CD4-positive, alpha-beta T cell (primary cell): ENCODE results near the gene WIPI1. TPM values are rescaled to one million over a fixed set of nuclear protein-coding genes. Genes with fewer than 3 reads are reported as not detected.

Experiments used
- ATAC-seq: fragments of 200-7000 bp; cut with Tn5 transposase; one replicate; pipeline ENCODE4 v1.10.0; 2022; ENCODE audit warnings: mild to moderate bottlenecking; ENCODE audit not compliant: poor library complexity
- CTCF ChIA-PET: fragments of 350-600 bp; sonication (Branson Sonifier 250); formaldehyde crosslinking; loops from one replicate; lab custom pipeline; 2021; ENCODE audit warnings: antibody characterized with exemption, inconsistent platforms; lab: Charles Lee
- POLR2A ChIA-PET: fragments of 350-600 bp; sonication (Branson Sonifier 250); formaldehyde crosslinking; loops from one replicate; lab custom pipeline; 2021; ENCODE audit warnings: antibody characterized with exemption, inconsistent platforms; lab: Charles Lee
- DNase-seq, 14 experiments: peaks; one replicate each; pipeline ENCODE4 v3.0.0-alpha.2; 2013 to 2020; ENCODE audit warnings: mixed read lengths in 2 of 14
- H3K27ac ChIP-seq, 2 donors: one replicate each; pipeline versions ENCODE4 v1.5.1 to v1.7.0; 2013; ENCODE audit warnings: low read length in 2 of 2, low read depth in 1 of 2, mild to moderate bottlenecking in 1 of 2
- H3K27me3 ChIP-seq, 2 experiments: 1 replicate in 1 of 2; 2 replicates in 1 of 2; pipeline versions ENCODE4 v1.6.1 to v1.7.0; 2013; ENCODE audit warnings: low read length in 2 of 2, control low read depth in 1 of 2, mild to moderate bottlenecking in 1 of 2, moderate library complexity in 1 of 2; ENCODE audit not compliant: insufficient read depth in 2 of 2, control insufficient read depth in 1 of 2
- H3K36me3 ChIP-seq: one replicate; pipeline ENCODE4 v1.6.1; 2013; ENCODE audit warnings: low read length, control low read depth; ENCODE audit not compliant: insufficient read depth
- H3K4me1 ChIP-seq: one replicate; pipeline ENCODE4 v1.6.1; 2013; ENCODE audit warnings: low read length, control low read depth; ENCODE audit not compliant: insufficient read depth
- H3K4me3 ChIP-seq: one replicate; pipeline ENCODE4 v1.5.1; 2013; ENCODE audit warnings: mild to moderate bottlenecking, low read length, moderate library complexity
- H3K9me3 ChIP-seq, 2 experiments: 1 replicate in 1 of 2; 2 replicates in 1 of 2; pipeline versions ENCODE4 v1.6.1 to v1.7.0; 2013; ENCODE audit warnings: low read length in 2 of 2, mild to moderate bottlenecking in 2 of 2, control low read depth in 1 of 2, moderate library complexity in 1 of 2; ENCODE audit not compliant: control insufficient read depth in 1 of 2, insufficient read depth in 1 of 2
- H3K27ac Mint-ChIP-seq: one replicate; pipeline ENCODE4 v1.8.0; 2020; ENCODE audit warnings: mixed read lengths
- H3K27me3 Mint-ChIP-seq: one replicate; pipeline ENCODE4 v1.8.0; 2021; ENCODE audit warnings: mixed read lengths
- H3K36me3 Mint-ChIP-seq: one replicate; pipeline ENCODE4 v1.8.0; 2021; ENCODE audit warnings: low read depth, mixed read lengths
- H3K4me1 Mint-ChIP-seq: one replicate; pipeline ENCODE4 v1.8.0; 2021; ENCODE audit warnings: low read depth, mixed read lengths
- H3K4me3 Mint-ChIP-seq: one replicate; pipeline ENCODE4 v1.8.0; 2020; ENCODE audit warnings: mild to moderate bottlenecking, mixed read lengths
- H3K9me3 Mint-ChIP-seq: one replicate; pipeline ENCODE4 v1.8.0; 2020; ENCODE audit warnings: mixed read lengths
- CTCF ChIP-seq: fragments of 200-600 bp; IDR thresholded peaks from one replicate; pipeline ENCODE4 v1.8.0; 2022; ENCODE audit warnings: antibody characterized with exemption, mild to moderate bottlenecking
- intact Hi-C, 2 experiments: fragments of 100-400 bp; cut with DNase I in 1 of 2; cut with micrococcal nuclease in 1 of 2; formaldehyde crosslinking; loops; one replicate each; pipeline versions ENCODE4 v1.15.1 to v1.9.0; 2023 to 2025; cut with DNase I, micrococcal nuclease
- total RNA-seq, 174 experiments: library from RNA in 2 of 174; stranded (reverse) in 2 of 174; gene quantifications; one replicate each; pipeline ENCODE4 v1.2.3 and lab custom pipeline; 2021 to 2026

Gene WIPI1
- total RNA-seq, 2 experiments from 2014 or later: 2.0 to 2.6 TPM

GRCh38 chr17:68450801-68451200 is 6.5 kb downstream of the WIPI1 start:
- Mint-ChIP-seq H3K9me3 (no peaks in the 10 kb centered on the region), H3K27ac (no peak overlapping the region), H3K4me1 (no peaks in the 10 kb centered on the region), H3K36me3 (no peaks in the 10 kb centered on the region), H3K27me3 (no peaks in the 10 kb centered on the region), H3K4me3 (no peak overlapping the region)
- Histone ChIP-seq H3K36me3 (peaks cover 11% of the 10 kb centered on the region), H3K4me3 (no peak overlapping the region), H3K9me3 (no peaks in the 10 kb centered on the region), H3K4me1 (no peaks in the 10 kb centered on the region), H3K27ac (no peak overlapping the region), H3K27me3 (no peaks in the 10 kb centered on the region)
- no peak for TF ChIP-seq CTCF
- ATAC-seq (no peak), DNase-seq (no peak)
- intact Hi-C loops: no loop called here
- ChIA-PET CTCF (no interaction called here), POLR2A (no interaction called here)

GRCh38 chr17:68450391-68450790 is 6.9 kb downstream of the WIPI1 start:
- H3K9me3 Mint-ChIP-seq: no peaks in the 10 kb centered on the region
- no peak overlapping the region for H3K4me3 Mint-ChIP-seq
- intact Hi-C loops: no loop called here
- CTCF ChIA-PET: no interaction called here
- H3K27ac ChIP-seq: no peak overlapping the region
- H3K4me1 ChIP-seq: no peaks in the 10 kb centered on the region
- H3K27me3 ChIP-seq: no peaks in the 10 kb centered on the region
- H3K4me1 Mint-ChIP-seq: no peaks in the 10 kb centered on the region
- H3K27me3 Mint-ChIP-seq: no peaks in the 10 kb centered on the region
- H3K27ac Mint-ChIP-seq: no peak overlapping the region
- peaks cover 11% of the 10 kb centered on the region for H3K36me3 ChIP-seq
- H3K36me3 Mint-ChIP-seq: no peaks in the 10 kb centered on the region
- no peaks in the 10 kb centered on the region for H3K9me3 ChIP-seq
- POLR2A ChIA-PET: no interaction called here
- H3K4me3 ChIP-seq: no peak overlapping the region
- no peak for ATAC-seq
- no peak for DNase-seq
- no peak for TF ChIP-seq CTCF

GRCh38 chr17:68449021-68449739 is 8.1 kb downstream of the WIPI1 start:
- H3K9me3 ChIP-seq: no peaks in the 10 kb centered on the region
- peaks cover 11% of the 10 kb centered on the region for H3K36me3 ChIP-seq
- H3K4me1 Mint-ChIP-seq: no peaks in the 10 kb centered on the region
- ChIA-PET POLR2A (no interaction called here), CTCF (no interaction called here)
- no peak for TF ChIP-seq CTCF
- no peaks in the 10 kb centered on the region for H3K27me3 Mint-ChIP-seq
- H3K4me1 ChIP-seq: no peaks in the 10 kb centered on the region
- no peak overlapping the region for H3K27ac Mint-ChIP-seq
- DNase-seq (no peak), ATAC-seq (no peak)
- no peaks in the 10 kb centered on the region for H3K9me3 Mint-ChIP-seq
- no peak overlapping the region for H3K4me3 Mint-ChIP-seq
- intact Hi-C loops: no loop called here
- H3K36me3 Mint-ChIP-seq: no peaks in the 10 kb centered on the region
- no peak overlapping the region for H3K27ac ChIP-seq
- no peak overlapping the region for H3K4me3 ChIP-seq
- no peaks in the 10 kb centered on the region for H3K27me3 ChIP-seq
